ENCODE results near the gene FAM8A1. TPM values are rescaled to one million over a fixed set of nuclear protein-coding genes. Genes with fewer than 3 reads are reported as not detected.

FAM8A1 gene
- total and polyA plus RNA-seq, 2 of the 13 experiments (the other 11 are each of a cell fraction or from before 2014, with no cell fraction given) = 30.5 to 34.3 TPM

DNA sequence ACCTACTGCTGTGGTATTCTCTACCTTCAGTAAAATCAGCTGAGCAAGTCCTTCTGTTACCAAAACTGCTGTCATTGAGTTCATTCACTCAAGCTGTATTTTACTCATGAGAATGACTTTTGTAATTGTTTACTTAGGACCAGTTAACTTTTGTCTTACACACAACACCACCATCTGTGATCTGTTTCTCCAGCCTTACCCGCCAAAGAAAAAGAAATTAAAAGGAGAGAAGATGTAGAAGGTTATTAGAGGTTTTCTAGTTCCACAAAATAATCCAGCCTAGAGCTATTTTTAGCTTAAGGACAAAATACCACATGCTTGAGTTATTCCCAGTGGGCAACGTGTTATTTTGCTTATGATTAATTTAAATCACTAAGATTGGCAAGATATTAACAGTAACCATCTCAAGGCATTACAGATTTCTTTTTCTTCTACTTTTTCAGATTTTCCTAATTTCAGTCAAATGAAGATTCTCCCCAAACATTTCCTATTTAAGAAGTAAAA is 38.2 kb downstream of the FAM8A1 start:
- CTCF ChIA-PET (ENCODE audit: low intra/inter-chr PET ratio, low total read pairs) = no interaction called here
- no TSS peak for BruUV-seq (replicated peaks)

More for the DNA sequence above, 38.2 kb downstream of the FAM8A1 start:
- H3K4me2 ChIP-seq (ENCODE audit: low read depth, low read length) = no peak overlapping the region
- H3K9ac ChIP-seq (ENCODE audit: insufficient read depth, low read depth, low read length) = no peak overlapping the region
- no peaks in the 10 kb centered on the region for H3K9me3 ChIP-seq (ENCODE audit: low read length)
- DNase-seq (ENCODE audit: low spot score) (no peak), FAIRE-seq (no peak), ATAC-seq (no peak)
- H3K79me2 ChIP-seq (ENCODE audit: insufficient read depth, low read length) = no peaks in the 10 kb centered on the region
- H2AFZ ChIP-seq (ENCODE audit: low read length) = no peak overlapping the region
- H3K36me3 ChIP-seq (replicated peaks in 1 of 2; ENCODE audit: control insufficient read depth in 1 of 2, insufficient read depth in 2 of 2, low read length in 2 of 2) = peaks cover 23 to 80% of the 10 kb centered on the region in 2 experiments
- POLR2A ChIA-PET = no interaction called here
- WGBS (ENCODE audit: low lambda C conversion rate) = 98% methylated on average over 2 of the region's 2 CpGs
- in situ Hi-C loops (cut with HindIII; ENCODE audit: extremely low pct_ligation_motif_present, low pct_unique_long_range_greater_than_20kb) (no loop called here), intact Hi-C loops (cut with micrococcal nuclease; ENCODE audit: unreplicated experiment) (no loop called here)
- no peaks in the 10 kb centered on the region for H3K27me3 ChIP-seq (ENCODE audit: control insufficient read depth in 1 of 2, insufficient read depth in 2 of 2, low read length in 2 of 2)
- no peak for TF ChIP-seq ZNF746 (CRISPR knock-in tag; IDR thresholded peaks at IDR 0.05)
- TF ChIP-seq ZNF331 (CRISPR knock-in tag; IDR thresholded peaks at IDR 0.05) = no peak
- TF ChIP-seq RNF2 (conservative IDR thresholded peaks at IDR 0.05; ENCODE audit: low read depth) = no peak
- TF ChIP-seq ZNF878 (CRISPR knock-in tag; IDR thresholded peaks at IDR 0.05) = no peak
- no peak for TF ChIP-seq KLF12 (CRISPR knock-in tag; IDR thresholded peaks at IDR 0.05; ENCODE audit: borderline replicate concordance)
- TF ChIP-seq, protein P1, sequence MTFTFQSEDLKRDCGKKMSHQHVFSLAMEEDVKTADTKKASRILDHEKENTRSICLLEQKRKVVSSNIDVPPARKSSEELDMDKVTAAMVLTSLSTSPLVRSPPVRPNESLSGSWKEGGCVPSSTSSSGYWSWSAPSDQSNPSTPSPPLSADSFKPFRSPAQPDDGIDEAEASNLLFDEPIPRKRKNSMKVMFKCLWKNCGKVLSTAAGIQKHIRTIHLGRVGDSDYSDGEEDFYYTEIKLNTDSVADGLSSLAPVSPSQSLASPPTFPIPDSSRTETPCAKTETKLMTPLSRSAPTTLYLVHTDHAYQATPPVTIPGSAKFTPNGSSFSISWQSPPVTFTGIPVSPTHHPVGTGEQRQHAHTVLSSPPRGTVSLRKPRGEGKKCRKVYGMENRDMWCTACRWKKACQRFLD (CRISPR knock-in tag; IDR thresholded peaks at IDR 0.05; ENCODE audit: borderline replicate concordance) = no peak
- TF ChIP-seq ZNF317 (CRISPR knock-in tag; IDR thresholded peaks at IDR 0.05) = no peak
- TF ChIP-seq ZNF776 (CRISPR knock-in tag; IDR thresholded peaks at IDR 0.05) = no peak
- no peak for TF ChIP-seq ZNF557 (CRISPR knock-in tag; IDR thresholded peaks at IDR 0.05)
- no peak for TF ChIP-seq TEAD2 (CRISPR knock-in tag; IDR thresholded peaks at IDR 0.05)
- TF ChIP-seq MATR3 (CRISPR knock-in tag; IDR thresholded peaks at IDR 0.05) = no peak
- TF ChIP-seq IRF2 (CRISPR knock-in tag; IDR thresholded peaks at IDR 0.05) = no peak
- TF ChIP-seq HNRNPH1 (optimal IDR thresholded peaks at IDR 0.05; ENCODE audit: low read depth, low read length) = no peak
- no peak for TF ChIP-seq ZNF792 (CRISPR knock-in tag; IDR thresholded peaks at IDR 0.05)
- no peak for TF ChIP-seq KLF11 (CRISPR knock-in tag; IDR thresholded peaks at IDR 0.05)
- TF ChIP-seq, protein P2, sequence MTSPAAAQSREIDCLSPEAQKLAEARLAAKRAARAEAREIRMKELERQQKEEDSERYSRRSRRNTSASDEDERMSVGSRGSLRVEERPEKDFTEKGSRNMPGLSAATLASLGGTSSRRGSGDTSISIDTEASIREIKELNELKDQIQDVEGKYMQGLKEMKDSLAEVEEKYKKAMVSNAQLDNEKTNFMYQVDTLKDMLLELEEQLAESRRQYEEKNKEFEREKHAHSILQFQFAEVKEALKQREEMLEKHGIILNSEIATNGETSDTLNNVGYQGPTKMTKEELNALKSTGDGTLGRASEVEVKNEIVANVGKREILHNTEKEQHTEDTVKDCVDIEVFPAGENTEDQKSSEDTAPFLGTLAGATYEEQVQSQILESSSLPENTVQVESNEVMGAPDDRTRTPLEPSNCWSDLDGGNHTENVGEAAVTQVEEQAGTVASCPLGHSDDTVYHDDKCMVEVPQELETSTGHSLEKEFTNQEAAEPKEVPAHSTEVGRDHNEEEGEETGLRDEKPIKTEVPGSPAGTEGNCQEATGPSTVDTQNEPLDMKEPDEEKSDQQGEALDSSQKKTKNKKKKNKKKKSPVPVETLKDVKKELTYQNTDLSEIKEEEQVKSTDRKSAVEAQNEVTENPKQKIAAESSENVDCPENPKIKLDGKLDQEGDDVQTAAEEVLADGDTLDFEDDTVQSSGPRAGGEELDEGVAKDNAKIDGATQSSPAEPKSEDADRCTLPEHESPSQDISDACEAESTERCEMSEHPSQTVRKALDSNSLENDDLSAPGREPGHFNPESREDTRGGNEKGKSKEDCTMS (CRISPR knock-in tag; conservative IDR thresholded peaks at IDR 0.05) = no peak
- no peaks in the 10 kb centered on the region for H3K4me1 ChIP-seq (ENCODE audit: insufficient read depth, low read length)
- no peaks in the 10 kb centered on the region; the same call in 1 of the 2 replicates for H4K20me1 ChIP-seq (ENCODE audit: insufficient read depth, low read length)
- H3K27ac ChIP-seq (ENCODE audit: extremely low read length, insufficient read depth, low read length) = no peak overlapping the region
- H3K4me3 ChIP-seq (replicated peaks in 1 of 3; ENCODE audit: insufficient read depth in 1 of 3, low read depth in 2 of 3, low read length in 3 of 3) = no peak overlapping the region
